GM21367 (cell line): ENCODE results near the gene SLC6A6.
A peak's percentile ranks its signal among the peaks of the same experiment; 100 is the strongest.

ENCODE experiments used
- ATAC-seq: cut with Tn5 transposase; IDR thresholded peaks from one replicate; pipeline ENCODE4 v1.9.1; 2021; ENCODE audit not compliant: unreplicated experiment

SLC6A6 gene

GRCh38 chr3:14371573-14372474 lies 30.6 kb upstream of the SLC6A6 start:
- no peak for ATAC-seq

GRCh38 chr3:14372587-14372986 lies 29.8 kb upstream of the SLC6A6 start:
- no peak for ATAC-seq

- no peak for ATAC-seq
Measured at GRCh38 chr3:14373753-14374376, 28.5 kb upstream of the SLC6A6 start.

- no peak for ATAC-seq
Measured at GRCh38 chr3:14374444-14374883, 27.9 kb upstream of the SLC6A6 start.

- ATAC-seq = no peak
Measured at GRCh38 chr3:14375192-14375591, 27.2 kb upstream of the SLC6A6 start.

GRCh38 chr3:14376348-14377043 lies 25.9 kb upstream of the SLC6A6 start:
- ATAC-seq = no peak

GRCh38 chr3:14377044-14377837 lies 25.2 kb upstream of the SLC6A6 start:
- ATAC-seq = no peak

- ATAC-seq = peak; percentile 72
Measured at GRCh38 chr3:14377838-14378169, 24.6 kb upstream of the SLC6A6 start.

GRCh38 chr3:14378415-14378814 lies 24.0 kb upstream of the SLC6A6 start:
- no peak for ATAC-seq

- ATAC-seq = no peak
Measured at GRCh38 chr3:14379843-14380242, 22.6 kb upstream of the SLC6A6 start.

GRCh38 chr3:14386254-14386653 lies 16.2 kb upstream of the SLC6A6 start:
- no peak for ATAC-seq

- no peak for ATAC-seq
Measured at GRCh38 chr3:14388201-14388600, 14.2 kb upstream of the SLC6A6 start.

GRCh38 chr3:14389166-14389606 lies 13.2 kb upstream of the SLC6A6 start:
- ATAC-seq = no peak

- no peak for ATAC-seq
Measured at GRCh38 chr3:14389716-14390115, 12.7 kb upstream of the SLC6A6 start.

GRCh38 chr3:14391033-14391432 lies 11.4 kb upstream of the SLC6A6 start:
- no peak for ATAC-seq

- ATAC-seq = no peak
Measured at GRCh38 chr3:14392231-14392630, 10.2 kb upstream of the SLC6A6 start.

GRCh38 chr3:14392803-14393319 lies 9.5 kb upstream of the SLC6A6 start:
- ATAC-seq = no peak

GRCh38 chr3:14393440-14394106 lies 8.8 kb upstream of the SLC6A6 start:
- no peak for ATAC-seq

GRCh38 chr3:14396031-14396692 lies 6.2 kb upstream of the SLC6A6 start:
- ATAC-seq = no peak

GRCh38 chr3:14397046-14397445 lies 5.4 kb upstream of the SLC6A6 start:
- no peak for ATAC-seq
